Measurements from ENCODE around the gene HOXC11. TPM values are rescaled to one million over a fixed set of nuclear protein-coding genes. Genes with fewer than 3 reads are reported as not detected.
A peak's percentile ranks its signal among the peaks of the same experiment; 100 is the strongest.

Gene HOXC11
- total and polyA plus RNA-seq, 2 experiments from 2014 or later: not detected

GRCh38 chr12:54009171-54010052 lies 36.5 kb downstream of the HOXC11 start:
- Histone ChIP-seq H3K9me2 (ENCODE audit: insufficient read depth) (no peaks in the 10 kb centered on the region), H3K4me3 (0 out of 2 replicates have a peak overlapping the region, but pooled peaks have one; percentile 28), H3K27ac (ENCODE audit: low read depth) (no peak overlapping the region), H3F3A (replicated peaks; ENCODE audit: low read depth) (peaks cover 32% of the 10 kb centered on the region), H2AFZ (no peak overlapping the region), H3K4me1 (ENCODE audit: insufficient read depth) (peaks cover 42% of the 10 kb centered on the region), H3K27me3 (ENCODE audit: insufficient read depth) (peaks cover 100% of the 10 kb centered on the region), H3K4me2 (peak overlapping the region; percentile 67), H4K20me1 (replicated peaks; ENCODE audit: insufficient read depth) (peaks cover 20% of the 10 kb centered on the region), H3K36me3 (ENCODE audit: insufficient read depth) (no peaks in the 10 kb centered on the region), H3K79me2 (replicated peaks; ENCODE audit: insufficient read depth) (no peaks in the 10 kb centered on the region)
- H3K4me1 Mint-ChIP-seq: peaks cover 27% of the 10 kb centered on the region
- no peak overlapping the region for H3K27ac Mint-ChIP-seq
- no peak for DNase-seq (ENCODE audit: low spot score)
- peak; percentile 2; the same call in 1 of the 3 replicates for ATAC-seq
- H3K9me3 Mint-ChIP-seq: no peaks in the 10 kb centered on the region; the same call in 2 of the 3 replicates
- peaks cover 99% of the 10 kb centered on the region for H3K27me3 Mint-ChIP-seq (ENCODE audit: insufficient read depth, low read depth, poor library complexity)
- peak overlapping the region; percentile 44; the same call in 2 of the 3 replicates for H3K4me3 Mint-ChIP-seq
- no peaks in the 10 kb centered on the region for H3K36me3 Mint-ChIP-seq (ENCODE audit: low read depth)
- peak; percentile 99 for TF ChIP-seq EZH2 (IDR thresholded peaks at IDR 0.05; ENCODE audit: low read depth, unreplicated experiment)
- TF ChIP-seq EZH2phosphoT487 (IDR thresholded peaks at IDR 0.05; ENCODE audit: unreplicated experiment): peak; percentile 95
- no peak for TF ChIP-seq NANOG (IDR thresholded peaks at IDR 0.05; ENCODE audit: borderline replicate concordance)

GRCh38 chr12:54010053-54010971 lies 37.4 kb downstream of the HOXC11 start:
- ATAC-seq: no peak; the same call in 2 of the 3 replicates
- Mint-ChIP-seq H3K36me3 (ENCODE audit: low read depth) (no peaks in the 10 kb centered on the region), H3K4me3 (no peak overlapping the region; the same call in 2 of the 3 replicates), H3K27me3 (ENCODE audit: insufficient read depth, low read depth, poor library complexity) (peaks cover 99% of the 10 kb centered on the region), H3K9me3 (no peaks in the 10 kb centered on the region; the same call in 2 of the 3 replicates), H3K4me1 (peaks cover 33% of the 10 kb centered on the region), H3K27ac (no peak overlapping the region)
- peaks cover 24% of the 10 kb centered on the region for H4K20me1 ChIP-seq (replicated peaks; ENCODE audit: insufficient read depth)
- no peak overlapping the region for H2AFZ ChIP-seq
- H3K4me2 ChIP-seq: 0 out of 2 replicates have a peak overlapping the region, but pooled peaks have one; percentile 32
- DNase-seq (ENCODE audit: low spot score): no peak
- TF ChIP-seq NANOG (IDR thresholded peaks at IDR 0.05; ENCODE audit: borderline replicate concordance): no peak
- no peak for TF ChIP-seq POLR2AphosphoS5 (IDR thresholded peaks at IDR 0.05; ENCODE audit: low read depth)
- no peak for TF ChIP-seq REST (IDR thresholded peaks at IDR 0.05; ENCODE audit: unreplicated experiment)
- peak; percentile 63 for TF ChIP-seq EZH2 (IDR thresholded peaks at IDR 0.05; ENCODE audit: low read depth, unreplicated experiment)
- peaks cover 100% of the 10 kb centered on the region for H3K27me3 ChIP-seq (ENCODE audit: insufficient read depth)
- H3K4me1 ChIP-seq (ENCODE audit: insufficient read depth): peaks cover 43% of the 10 kb centered on the region
- no peak overlapping the region for H3K4me3 ChIP-seq
- H3K9me2 ChIP-seq (ENCODE audit: insufficient read depth): no peaks in the 10 kb centered on the region
- H3K36me3 ChIP-seq (ENCODE audit: insufficient read depth): no peaks in the 10 kb centered on the region
- no peak overlapping the region for H3K27ac ChIP-seq (ENCODE audit: low read depth)
- H3F3A ChIP-seq (replicated peaks; ENCODE audit: low read depth): peaks cover 37% of the 10 kb centered on the region
- no peaks in the 10 kb centered on the region for H3K79me2 ChIP-seq (replicated peaks; ENCODE audit: insufficient read depth)

Measured in GM23338 (cell line).